GM19467 (cell line): Measurements from ENCODE around the gene NFE2L2.
"Not testable (repeated sequence)": the region's sequence is repeated elsewhere in the genome, so short reads cannot be mapped to it uniquely, and the experiment has no call there.

Experiments used
- ATAC-seq: cut with Tn5 transposase; IDR thresholded peaks from one replicate; pipeline ENCODE4 v1.9.1; 2021; ENCODE audit warnings: mild to moderate bottlenecking, moderate library complexity; ENCODE audit not compliant: unreplicated experiment

Gene NFE2L2

GRCh38 chr2:177258059-177258458 lies 6.5 kb downstream of the NFE2L2 start:
- ATAC-seq: no peak

DNA sequence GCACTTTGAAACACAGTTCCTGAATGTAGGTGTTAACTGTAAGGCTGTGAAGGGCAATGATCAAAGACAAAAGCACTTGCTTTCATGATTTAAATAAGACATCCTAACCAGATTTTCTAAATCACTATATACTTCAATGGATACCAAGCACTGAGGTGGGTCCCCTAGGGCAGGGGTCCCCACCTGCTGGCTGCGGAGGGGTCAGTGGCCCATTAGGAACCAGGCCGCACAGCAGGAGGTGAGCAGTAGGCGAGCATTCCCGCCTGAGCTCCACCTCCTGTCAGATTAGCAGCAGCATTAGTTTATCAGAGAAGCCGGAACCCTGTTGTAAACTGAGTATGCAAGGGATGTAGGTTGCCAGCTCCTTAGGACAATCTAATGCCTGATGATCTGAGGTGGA lies 7.1 kb downstream of the NFE2L2 start:
- ATAC-seq: no peak

DNA sequence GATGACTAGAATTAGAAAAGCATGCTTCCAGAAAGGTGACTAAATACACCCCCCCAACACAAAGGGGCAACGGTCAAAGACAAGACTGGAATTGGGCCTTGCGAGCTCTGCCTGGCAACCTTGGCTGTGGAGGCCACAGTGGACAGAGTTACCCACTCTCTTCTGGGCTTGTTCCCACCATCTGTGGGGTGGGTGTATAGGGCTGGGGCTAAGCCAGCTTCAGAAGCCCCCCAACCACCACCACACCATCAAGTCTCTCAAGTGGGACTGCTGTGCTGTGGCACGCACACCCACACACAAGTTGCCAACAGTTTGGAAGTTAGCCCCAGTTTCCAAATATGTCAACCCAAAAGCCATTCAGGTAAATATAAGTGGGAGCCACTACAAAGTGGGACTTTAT lies 7.8 kb downstream of the NFE2L2 start:
- ATAC-seq: no peak

- no peak for ATAC-seq
Observed at GRCh38 chr2:177256026-177256425, 8.5 kb downstream of the NFE2L2 start.

DNA sequence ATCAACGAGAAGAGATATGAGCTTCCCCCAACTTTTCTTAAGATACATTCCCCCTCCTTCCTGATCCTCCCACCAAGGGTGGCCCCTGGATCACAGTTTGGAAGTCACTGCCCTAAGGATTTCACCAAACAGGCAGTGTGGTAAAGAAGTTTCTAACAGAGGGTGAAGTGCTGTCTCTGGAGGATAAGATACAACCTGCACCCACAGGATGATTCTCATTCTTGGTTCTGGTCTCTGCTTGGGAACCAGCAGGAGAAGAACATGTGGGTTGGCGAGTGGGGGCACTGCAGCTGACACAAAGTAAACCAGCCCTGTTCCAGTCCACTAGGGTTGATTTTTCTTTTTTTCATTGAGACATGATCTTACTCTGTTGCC lies 9.3 kb downstream of the NFE2L2 start:
- no peak for ATAC-seq

- no peak for ATAC-seq
Observed at GRCh38 chr2:177254433-177255226, 9.9 kb downstream of the NFE2L2 start.

DNA sequence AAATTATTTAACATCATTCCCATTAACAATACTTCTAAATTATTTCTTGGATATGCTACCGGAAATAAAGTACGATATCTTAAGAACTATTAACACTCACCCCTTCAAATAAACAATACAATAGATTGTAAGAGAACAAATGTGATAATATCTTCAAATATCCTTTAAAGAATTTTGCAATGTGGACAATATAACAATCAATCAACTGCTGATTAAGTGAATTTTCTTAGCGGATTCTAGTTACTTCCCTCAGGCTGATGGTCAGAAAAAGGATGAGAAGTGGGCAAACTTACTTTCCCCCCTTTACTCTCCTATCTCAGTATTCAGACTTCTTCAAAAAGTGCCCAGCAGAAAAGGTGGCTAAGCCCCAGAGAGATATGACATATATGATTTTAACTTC lies 10.8 kb downstream of the NFE2L2 start:
- ATAC-seq: no peak

- no peak for ATAC-seq
Observed at GRCh38 chr2:177252808-177253531, 11.6 kb downstream of the NFE2L2 start.

GRCh38 chr2:177251165-177251542 lies 13.4 kb downstream of the NFE2L2 start:
- no peak for ATAC-seq

GRCh38 chr2:177250461-177250860 lies 14.1 kb downstream of the NFE2L2 start:
- no peak for ATAC-seq

DNA sequence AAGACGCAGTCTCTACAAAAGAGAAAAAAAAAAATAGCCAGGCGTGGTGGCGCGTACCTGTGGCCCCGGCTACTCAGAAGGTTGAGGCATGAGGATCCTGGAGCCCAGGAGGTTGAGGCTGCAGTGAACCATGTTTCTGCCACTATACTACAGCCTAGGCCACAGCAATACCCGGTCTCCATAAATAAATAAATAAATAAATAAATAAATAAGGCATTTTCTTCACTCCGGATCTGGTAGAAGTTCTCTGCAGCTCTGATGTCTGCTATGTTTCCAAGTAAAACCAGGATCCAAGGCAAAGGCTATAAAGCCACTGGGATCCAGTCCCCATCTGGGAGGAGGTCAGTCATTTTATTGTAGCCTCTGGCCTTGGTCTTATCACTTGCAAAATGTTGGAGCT lies 15.5 kb downstream of the NFE2L2 start:
- ATAC-seq: no peak

- ATAC-seq: no peak
Observed at GRCh38 chr2:177247693-177248262, 16.7 kb downstream of the NFE2L2 start.

- ATAC-seq: not testable (repeated sequence)
Observed at GRCh38 chr2:177246523-177247030, 17.9 kb downstream of the NFE2L2 start.

GRCh38 chr2:177246000-177246399 lies 18.5 kb downstream of the NFE2L2 start:
- no peak for ATAC-seq

GRCh38 chr2:177245010-177245422 lies 19.5 kb downstream of the NFE2L2 start:
- no peak for ATAC-seq

DNA sequence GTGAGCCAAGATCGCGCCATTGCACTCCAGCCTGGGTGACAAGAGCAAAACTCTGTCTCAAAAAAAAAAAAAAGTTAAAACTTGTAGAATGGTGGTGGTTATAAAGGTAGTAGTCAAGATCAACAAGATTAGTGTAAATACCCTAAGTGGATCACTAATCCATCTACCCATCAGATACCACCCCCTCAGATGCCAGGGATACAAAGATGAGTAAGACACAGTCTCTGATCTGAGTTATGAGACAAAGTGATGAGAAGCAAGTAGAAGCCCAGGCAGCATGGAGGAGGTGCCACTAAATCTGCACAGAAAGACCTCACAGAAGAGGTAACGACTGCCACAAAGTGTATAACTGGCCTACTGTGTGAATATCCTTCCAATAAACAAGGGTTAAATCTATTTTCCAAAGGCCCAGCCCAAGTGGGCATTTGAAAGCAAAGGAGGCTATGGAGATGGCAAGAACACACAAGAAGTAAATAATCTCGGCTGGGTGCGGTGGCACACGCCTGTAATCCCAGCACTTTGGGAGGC lies 20.2 kb downstream of the NFE2L2 start:
- no peak for ATAC-seq

DNA sequence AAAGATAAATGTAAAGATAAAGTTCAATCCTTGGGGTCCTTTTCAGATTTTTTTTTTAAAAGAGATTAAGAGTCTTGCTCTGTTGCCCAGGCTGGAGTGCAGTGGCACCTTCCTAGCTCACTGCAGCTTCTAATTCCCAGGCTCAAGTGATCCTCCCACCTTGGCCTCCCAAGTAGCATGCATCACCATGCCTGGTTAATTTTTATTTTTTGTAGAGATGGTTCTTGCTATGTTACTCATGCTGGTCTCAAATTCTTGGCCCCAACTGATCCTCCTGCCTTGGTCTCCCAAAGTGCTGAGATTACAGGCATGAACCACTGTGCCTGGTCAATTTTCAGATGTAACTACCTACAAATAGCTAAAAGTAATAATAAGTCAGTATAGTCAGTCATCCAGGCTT lies 21.1 kb downstream of the NFE2L2 start:
- ATAC-seq: no peak

- ATAC-seq: no peak
Observed at GRCh38 chr2:177243073-177243472, 21.5 kb downstream of the NFE2L2 start.

- ATAC-seq: no peak
Observed at GRCh38 chr2:177242121-177242987, 22.2 kb downstream of the NFE2L2 start.

DNA sequence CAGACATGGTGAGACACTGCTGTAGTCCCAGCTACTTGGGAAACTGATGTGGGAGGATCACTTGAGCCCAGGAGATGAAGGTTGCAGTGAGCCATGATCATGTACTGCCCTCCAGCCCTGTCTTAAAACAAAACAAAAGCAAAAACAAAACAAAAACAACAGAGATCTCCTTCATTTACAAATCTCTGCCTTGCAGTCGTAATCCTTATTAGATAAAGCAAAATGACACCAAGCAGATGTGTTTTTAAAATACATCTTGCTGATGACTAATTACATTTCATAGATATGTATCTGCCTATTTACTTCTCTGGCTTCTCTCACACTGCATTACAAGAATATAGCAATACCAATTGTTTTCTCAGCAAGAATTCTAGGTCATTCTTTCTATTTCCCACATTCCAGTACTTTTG lies 22.8 kb downstream of the NFE2L2 start:
- ATAC-seq: no peak
